Stimulated activated naive B cell treated with anti-CD40 and anti-IgM and Interleukin-4, amounts not matched to agents 10 μg/mL and 1 μg/mL and 100 μg/mL, for 72 hours (primary cell): ENCODE measurements around the gene TFF3.

Experiments used
- ATAC-seq, 2 donors: fragments of 150-1000 bp; cut with Tn5 transposase; replicated peaks; 2 replicates each; pipeline ENCODE4 v1.10.0; 2021; ENCODE audit warnings: moderate library complexity in 1 of 2
- DNase-seq: peaks from one replicate; pipeline ENCODE4 v3.0.0; 2021
- H3K27ac Mint-ChIP-seq: one replicate; pipeline ENCODE4 v1.8.0; 2022; ENCODE audit warnings: mild to moderate bottlenecking, mixed read lengths
- H3K27me3 Mint-ChIP-seq, 2 donors: one replicate each; pipeline ENCODE4 v1.8.0; 2022; ENCODE audit warnings: mixed read lengths in 2 of 2
- H3K36me3 Mint-ChIP-seq, 2 donors: one replicate each; pipeline ENCODE4 v1.8.0; 2022; ENCODE audit warnings: mixed read lengths in 2 of 2, mild to moderate bottlenecking in 1 of 2
- H3K4me1 Mint-ChIP-seq, 2 donors: one replicate each; pipeline ENCODE4 v1.8.0; 2022; ENCODE audit warnings: mixed read lengths in 2 of 2, mild to moderate bottlenecking in 1 of 2
- H3K4me3 Mint-ChIP-seq, 2 donors: one replicate each; pipeline ENCODE4 v1.8.0; 2022; ENCODE audit warnings: mild to moderate bottlenecking in 2 of 2, mixed read lengths in 2 of 2, moderate library complexity in 1 of 2
- H3K9me3 Mint-ChIP-seq, 2 donors: one replicate each; pipeline ENCODE4 v1.8.0; 2022; ENCODE audit warnings: mixed read lengths in 2 of 2, mild to moderate bottlenecking in 1 of 2

Gene TFF3

DNA sequence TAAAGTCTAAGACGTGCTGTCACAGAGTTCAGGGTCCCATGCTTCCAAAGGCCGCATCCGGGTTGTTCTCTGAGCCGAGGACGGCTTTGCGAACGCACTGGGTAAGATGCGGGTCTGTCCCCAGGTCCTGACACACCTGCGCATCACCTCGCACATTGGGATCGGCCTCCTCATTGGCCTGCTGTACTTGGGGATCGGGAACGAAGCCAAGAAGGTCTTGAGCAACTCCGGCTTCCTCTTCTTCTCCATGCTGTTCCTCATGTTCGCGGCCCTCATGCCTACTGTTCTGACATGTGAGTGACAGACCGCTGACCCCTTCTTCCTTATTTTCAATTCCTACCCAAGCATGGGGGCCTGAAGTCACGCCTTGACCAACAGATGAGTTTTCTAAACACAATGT lies 25.3 kb downstream of the TFF3 start:
- H3K4me3 Mint-ChIP-seq: no peak overlapping the region
- no peak for ATAC-seq
- H3K27ac Mint-ChIP-seq: no peak overlapping the region
- no peak for DNase-seq
- no peaks in the 10 kb centered on the region for H3K27me3 Mint-ChIP-seq
- H3K36me3 Mint-ChIP-seq: peaks cover 23 to 38% of the 10 kb centered on the region in 2 donors
- H3K4me1 Mint-ChIP-seq: peaks cover 25 to 34% of the 10 kb centered on the region in 2 donors
- H3K9me3 Mint-ChIP-seq: peaks cover 3 to 9% of the 10 kb centered on the region in 2 donors

DNA sequence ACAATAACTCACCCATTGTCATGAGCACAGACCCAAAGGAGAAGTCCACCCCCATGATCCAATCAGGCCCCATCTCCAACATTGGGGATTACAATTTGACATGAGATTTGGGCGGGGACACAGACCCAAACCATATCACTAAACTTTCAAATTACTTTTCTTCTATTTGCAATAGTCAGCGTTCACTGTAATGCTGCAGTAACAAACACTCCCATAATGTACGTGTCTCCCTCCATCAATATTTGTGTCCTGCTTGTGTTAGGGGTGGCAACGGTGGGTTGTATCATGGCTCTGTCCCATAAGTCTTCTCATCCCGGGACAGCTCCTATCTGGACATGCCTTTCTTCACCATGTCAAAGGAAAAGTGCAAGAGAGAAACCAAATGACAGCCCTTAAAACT lies 26.2 kb downstream of the TFF3 start:
- H3K36me3 Mint-ChIP-seq: peaks cover 22 to 35% of the 10 kb centered on the region in 2 donors
- no peak overlapping the region for H3K4me3 Mint-ChIP-seq
- H3K9me3 Mint-ChIP-seq: peaks cover 3 to 9% of the 10 kb centered on the region in 2 donors
- peaks cover 25 to 40% of the 10 kb centered on the region in 2 donors for H3K4me1 Mint-ChIP-seq
- H3K27ac Mint-ChIP-seq: no peak overlapping the region
- ATAC-seq: no peak
- DNase-seq: no peak
- no peaks in the 10 kb centered on the region for H3K27me3 Mint-ChIP-seq

DNA sequence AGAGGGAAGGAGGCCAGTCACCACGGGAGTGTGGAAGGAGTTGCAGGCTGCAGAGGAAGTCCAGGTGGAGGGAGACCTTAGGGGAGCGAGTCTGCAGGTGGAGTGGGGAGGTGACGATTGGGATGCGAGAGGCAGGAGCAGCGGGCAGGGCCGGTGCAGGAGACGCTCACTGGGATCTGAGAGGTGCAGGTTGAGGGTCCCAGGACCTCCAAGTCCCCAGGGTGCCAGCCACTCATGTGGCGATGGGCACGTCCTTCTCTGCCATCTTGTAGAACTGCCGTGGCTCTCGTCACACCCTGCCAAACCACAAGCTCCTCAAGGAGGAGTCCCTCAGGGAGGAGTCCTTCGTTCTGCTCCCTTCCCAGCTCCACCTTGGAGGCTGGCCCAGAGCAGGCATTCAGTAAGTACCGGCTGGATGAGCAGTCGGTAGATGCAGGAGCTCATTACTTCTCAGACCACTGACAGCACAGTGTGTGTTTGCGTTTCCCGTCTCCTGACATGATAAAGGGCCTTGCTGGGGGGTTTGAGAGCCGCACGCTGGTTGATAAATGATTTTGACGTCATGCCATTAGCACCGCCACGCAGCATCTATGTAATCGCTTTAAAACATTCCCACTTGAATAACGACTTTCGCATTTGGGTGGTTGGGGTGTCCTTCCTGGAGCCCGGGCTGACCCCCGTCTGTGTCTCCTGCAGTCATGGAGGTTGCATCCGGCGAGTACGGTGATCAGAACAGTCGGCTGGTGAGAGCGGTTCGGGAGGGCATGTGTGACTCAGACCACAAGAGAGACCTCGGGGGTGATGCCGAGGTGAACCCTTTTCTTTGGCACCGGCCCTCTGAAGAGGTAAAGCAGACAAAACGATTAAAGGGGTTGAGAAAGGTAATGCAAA lies 27.8 kb downstream of the TFF3 start:
- Mint-ChIP-seq H3K4me3 (no peak overlapping the region), H3K4me1 (peaks cover 25 to 45% of the 10 kb centered on the region in 2 donors), H3K27ac (no peak overlapping the region), H3K27me3 (no peaks in the 10 kb centered on the region), H3K9me3 (peaks cover 3 to 9% of the 10 kb centered on the region in 2 donors), H3K36me3 (peaks cover 30 to 43% of the 10 kb centered on the region in 2 donors)
- DNase-seq: no peak
- no peak for ATAC-seq

DNA sequence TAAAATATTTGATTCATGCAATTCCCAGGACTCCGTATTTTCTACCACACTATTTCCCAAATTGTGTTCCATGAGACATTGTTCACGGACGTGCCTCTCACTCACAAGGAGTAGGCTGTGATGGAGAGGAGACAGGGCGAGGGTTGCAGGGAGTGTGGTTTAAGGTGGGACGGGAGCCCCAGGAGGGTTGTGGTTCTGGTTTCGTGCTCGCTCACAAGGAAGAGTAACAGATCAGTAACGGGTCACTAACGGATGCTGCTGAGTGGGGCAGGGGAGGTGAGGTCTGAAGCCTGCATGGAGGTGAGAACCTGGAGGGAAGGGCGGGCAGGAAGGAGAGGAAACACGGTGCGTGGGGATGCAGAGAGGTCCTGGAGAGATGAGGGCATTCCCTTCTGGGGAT lies 28.8 kb downstream of the TFF3 start:
- ATAC-seq (peak; percentile 93), DNase-seq (peak; percentile 52)
- peaks cover 31 to 46% of the 10 kb centered on the region in 2 donors for H3K36me3 Mint-ChIP-seq
- H3K4me1 Mint-ChIP-seq: peaks cover 25 to 45% of the 10 kb centered on the region in 2 donors
- H3K27ac Mint-ChIP-seq: peak overlapping the region; percentile 34
- H3K4me3 Mint-ChIP-seq: peak overlapping the region; percentile 20 to 26
- H3K9me3 Mint-ChIP-seq: peaks cover 3 to 9% of the 10 kb centered on the region in 2 donors
- H3K27me3 Mint-ChIP-seq: no peaks in the 10 kb centered on the region

DNA sequence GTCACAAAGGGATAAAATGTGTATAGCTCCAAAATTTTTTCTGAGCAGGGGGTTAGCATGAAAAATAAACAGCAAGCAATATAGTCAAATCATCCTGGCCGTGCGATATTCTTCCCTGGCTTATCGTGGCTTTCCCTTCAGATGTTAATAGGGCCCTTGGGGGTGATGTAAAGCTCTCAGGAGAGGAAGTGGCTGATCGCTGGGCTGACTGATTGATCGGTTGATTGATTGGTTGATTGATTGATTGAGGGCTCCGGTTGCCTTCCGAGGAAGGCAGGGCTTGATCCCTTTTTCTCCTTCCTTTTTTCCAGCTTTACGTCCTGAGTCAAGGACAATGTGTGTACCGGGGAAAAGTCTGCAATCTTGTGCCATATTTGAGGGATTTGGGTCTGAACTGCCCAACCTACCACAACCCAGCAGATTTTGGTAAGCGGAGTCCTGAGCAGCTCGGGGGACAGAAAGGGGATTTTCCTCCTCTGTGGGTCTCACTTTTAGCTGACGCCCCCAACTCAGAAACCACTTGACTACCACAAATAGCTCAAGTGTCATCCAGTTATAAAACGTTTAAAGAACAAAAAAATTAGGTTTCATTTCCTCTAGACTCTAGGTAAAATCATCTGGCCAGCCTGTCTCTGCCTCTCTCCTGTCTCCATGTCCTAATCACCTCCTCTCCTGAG lies 29.5 kb downstream of the TFF3 start:
- H3K27ac Mint-ChIP-seq: peak overlapping the region; percentile 52
- no peak for DNase-seq
- H3K27me3 Mint-ChIP-seq: no peaks in the 10 kb centered on the region
- peaks cover 31 to 42% of the 10 kb centered on the region in 2 donors for H3K36me3 Mint-ChIP-seq
- ATAC-seq: peak; percentile 62 to 67
- H3K4me1 Mint-ChIP-seq: peaks cover 25 to 45% of the 10 kb centered on the region in 2 donors
- H3K9me3 Mint-ChIP-seq: peaks cover 3 to 9% of the 10 kb centered on the region in 2 donors
- H3K4me3 Mint-ChIP-seq: peak overlapping the region; percentile 20 to 26

DNA sequence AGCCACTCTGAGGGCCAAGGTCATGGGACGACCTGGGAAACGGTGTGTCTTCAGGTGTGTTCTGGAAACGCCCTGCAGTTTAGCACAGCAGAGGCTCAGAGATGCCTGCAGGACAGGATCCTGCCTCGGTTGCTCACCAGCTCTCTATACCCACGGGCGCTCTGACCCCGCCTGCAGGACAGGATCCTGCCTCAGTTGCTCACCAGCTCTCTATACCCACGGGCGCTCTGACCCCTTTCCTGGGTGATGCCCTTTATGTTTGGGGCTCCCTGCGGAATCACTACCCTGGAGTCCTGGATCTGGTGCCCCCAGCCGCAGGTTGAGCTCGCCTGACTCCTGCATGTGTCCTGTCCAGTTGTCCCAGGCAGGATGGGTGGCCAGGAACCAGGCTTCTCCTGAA lies 32.5 kb downstream of the TFF3 start:
- Mint-ChIP-seq H3K9me3 (no peaks in the 10 kb centered on the region), H3K4me3 (no peak overlapping the region), H3K27ac (no peak overlapping the region), H3K27me3 (no peaks in the 10 kb centered on the region), H3K4me1 (peaks cover 19 to 36% of the 10 kb centered on the region in 2 donors), H3K36me3 (peaks cover 25 to 33% of the 10 kb centered on the region in 2 donors)
- no peak for ATAC-seq
- DNase-seq: no peak

DNA sequence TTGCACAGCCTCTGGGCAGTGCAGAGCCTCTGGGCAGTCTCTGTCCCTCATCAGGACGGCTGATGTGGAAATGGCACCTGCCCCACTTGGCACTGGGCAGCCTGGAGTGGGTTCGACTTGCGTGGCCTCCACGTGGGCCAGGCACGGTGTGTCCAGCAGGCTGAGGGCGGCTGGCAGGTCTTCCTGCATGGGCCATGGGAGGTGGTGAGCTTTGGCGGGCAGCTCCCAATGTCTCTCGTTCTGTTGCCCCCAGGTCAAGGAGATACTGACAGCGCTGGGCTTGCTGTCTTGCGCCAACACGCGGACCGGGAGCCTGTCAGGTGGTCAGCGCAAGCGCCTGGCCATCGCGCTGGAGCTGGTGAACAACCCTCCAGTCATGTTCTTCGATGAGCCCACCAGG lies 33.2 kb downstream of the TFF3 start:
- Mint-ChIP-seq H3K27me3 (no peaks in the 10 kb centered on the region), H3K4me3 (no peak overlapping the region), H3K4me1 (peaks cover 15 to 32% of the 10 kb centered on the region in 2 donors), H3K9me3 (no peaks in the 10 kb centered on the region), H3K27ac (no peak overlapping the region), H3K36me3 (peaks cover 23 to 28% of the 10 kb centered on the region in 2 donors)
- DNase-seq: no peak
- no peak for ATAC-seq

DNA sequence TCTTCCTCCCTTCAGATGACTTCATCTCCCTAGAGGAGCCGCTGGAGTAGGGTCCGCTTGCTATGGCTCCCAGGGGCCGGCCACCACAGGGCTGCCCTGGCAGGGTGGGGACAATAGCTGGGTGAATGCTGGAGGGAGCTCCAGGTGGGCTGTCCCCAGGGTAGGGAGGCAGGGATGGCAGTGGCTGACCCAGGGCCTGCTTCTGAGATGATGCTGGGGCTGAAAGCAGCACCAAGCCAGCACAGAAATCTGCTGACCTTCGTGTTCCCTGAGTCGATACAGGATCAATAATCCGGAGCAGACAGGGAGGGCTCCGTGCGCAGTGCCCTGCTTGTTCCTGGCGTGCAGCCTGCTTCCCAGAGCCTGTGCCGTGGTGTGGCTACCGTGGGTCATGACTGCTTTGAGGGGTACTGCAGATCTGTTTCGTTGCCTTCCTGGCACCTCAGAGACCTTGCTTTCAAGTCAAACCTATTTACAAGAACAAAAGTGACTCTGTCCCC lies 34.0 kb downstream of the TFF3 start:
- DNase-seq (no peak), ATAC-seq (no peak)
- peak overlapping the region in 1 of 2 donors; percentile 7 for H3K4me3 Mint-ChIP-seq
- no peaks in the 10 kb centered on the region for H3K9me3 Mint-ChIP-seq
- H3K36me3 Mint-ChIP-seq: peaks cover 17 to 26% of the 10 kb centered on the region in 2 donors
- H3K27me3 Mint-ChIP-seq: no peaks in the 10 kb centered on the region
- H3K27ac Mint-ChIP-seq: no peak overlapping the region
- peaks cover 7 to 24% of the 10 kb centered on the region in 2 donors for H3K4me1 Mint-ChIP-seq

DNA sequence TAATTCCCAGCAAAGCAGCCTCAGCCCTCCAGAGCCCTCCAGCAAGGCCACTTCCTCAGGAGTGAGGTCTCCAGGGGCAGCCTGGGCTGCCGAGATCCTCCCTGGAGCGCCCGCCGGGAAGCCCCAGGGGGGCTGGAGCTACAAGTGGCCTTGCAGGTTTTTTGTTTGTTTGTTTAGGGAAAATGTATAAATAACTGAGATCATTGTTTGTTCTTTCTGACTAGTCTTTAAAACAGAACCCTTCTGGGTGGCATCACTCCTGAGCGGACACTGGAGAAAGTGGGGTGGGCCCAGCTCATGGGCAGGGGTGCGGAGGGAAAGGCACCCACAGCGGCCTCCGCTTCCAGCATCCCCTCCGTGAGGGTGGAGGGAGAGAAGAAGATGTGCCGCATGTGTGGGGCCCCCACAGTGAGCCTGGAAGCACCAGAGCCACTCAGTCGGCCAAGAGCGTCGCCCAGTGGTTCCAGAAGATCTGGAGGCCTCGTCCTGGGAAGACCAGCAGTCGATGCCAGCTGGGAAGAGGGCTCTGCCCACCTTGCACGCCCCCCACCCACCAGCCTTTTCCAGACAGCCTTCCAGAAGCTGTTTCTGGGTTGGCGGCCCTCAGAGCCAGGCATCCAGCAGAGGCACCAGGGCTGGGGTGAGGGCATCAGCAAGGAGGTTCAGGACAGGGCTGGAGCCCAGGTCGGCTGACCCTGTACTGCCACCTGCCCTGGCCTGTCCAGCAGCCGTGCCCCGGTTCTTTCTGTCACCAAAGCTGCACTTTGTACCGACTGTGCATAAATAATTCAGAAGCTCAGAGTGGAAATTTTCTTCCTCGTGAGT lies 34.6 kb downstream of the TFF3 start:
- peak overlapping the region in 1 of 2 donors; percentile 7 for H3K4me3 Mint-ChIP-seq
- no peaks in the 10 kb centered on the region for H3K9me3 Mint-ChIP-seq
- H3K4me1 Mint-ChIP-seq: peaks cover 0 to 18% of the 10 kb centered on the region in 2 donors
- no peak overlapping the region for H3K27ac Mint-ChIP-seq
- ATAC-seq (no peak), DNase-seq (no peak)
- H3K36me3 Mint-ChIP-seq: peaks cover 17 to 30% of the 10 kb centered on the region in 2 donors
- no peaks in the 10 kb centered on the region for H3K27me3 Mint-ChIP-seq

DNA sequence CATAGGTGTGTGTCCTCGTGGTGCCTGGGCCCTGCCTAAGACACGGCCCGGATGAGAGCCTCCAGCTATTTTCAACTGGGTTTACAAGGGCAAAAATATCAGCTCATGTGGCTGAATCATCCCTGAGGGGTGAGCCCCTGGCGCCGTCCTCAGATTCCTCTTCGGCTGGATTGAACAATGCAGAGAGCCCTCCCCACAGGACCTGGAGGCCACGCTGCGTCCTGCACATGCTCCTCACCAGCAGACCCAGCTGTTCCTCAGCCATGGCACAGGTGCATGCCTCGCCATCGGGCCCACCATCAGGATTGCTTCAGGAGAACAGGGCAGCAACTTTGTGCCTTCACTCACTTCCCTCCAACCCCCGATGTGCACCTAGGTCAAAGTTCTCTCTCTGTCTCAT lies 35.3 kb downstream of the TFF3 start:
- H3K9me3 Mint-ChIP-seq: no peaks in the 10 kb centered on the region
- H3K27me3 Mint-ChIP-seq: no peaks in the 10 kb centered on the region
- ATAC-seq: no peak
- H3K27ac Mint-ChIP-seq: no peak overlapping the region
- peaks cover 20 to 34% of the 10 kb centered on the region in 2 donors for H3K36me3 Mint-ChIP-seq
- H3K4me3 Mint-ChIP-seq: no peak overlapping the region
- peaks cover 0 to 11% of the 10 kb centered on the region in 2 donors for H3K4me1 Mint-ChIP-seq
- DNase-seq: no peak

DNA sequence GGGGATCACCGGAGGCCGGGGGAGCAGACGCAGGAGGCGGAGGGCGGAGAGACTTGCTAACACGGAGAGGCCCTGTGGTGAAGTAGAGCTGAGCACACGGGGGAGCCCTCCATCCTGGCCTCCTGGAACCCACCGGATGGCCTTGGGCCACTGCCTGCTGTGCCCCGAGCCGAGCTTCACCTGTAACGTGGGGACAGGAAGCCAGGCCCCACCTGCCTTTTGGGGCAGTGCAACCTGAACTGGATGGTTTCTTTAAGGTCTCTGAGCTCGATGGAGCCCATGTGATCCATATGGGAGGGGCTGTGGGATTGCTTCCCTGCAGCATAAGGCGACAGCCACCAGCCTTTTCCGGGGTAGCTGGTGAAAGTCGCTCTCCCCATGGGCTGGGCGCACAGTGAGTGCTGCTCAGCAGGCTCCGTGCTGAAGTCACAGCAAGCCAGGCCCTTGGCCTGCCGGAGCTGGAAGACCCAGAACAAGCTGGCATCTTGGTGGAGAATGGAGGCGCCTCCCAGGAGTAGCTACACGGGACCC lies 35.8 kb downstream of the TFF3 start:
- DNase-seq (no peak), ATAC-seq (no peak)
- H3K27ac Mint-ChIP-seq: no peak overlapping the region
- no peak overlapping the region for H3K4me3 Mint-ChIP-seq
- peaks cover 18 to 33% of the 10 kb centered on the region in 2 donors for H3K36me3 Mint-ChIP-seq
- H3K27me3 Mint-ChIP-seq: no peaks in the 10 kb centered on the region
- H3K9me3 Mint-ChIP-seq: no peaks in the 10 kb centered on the region
- H3K4me1 Mint-ChIP-seq: peaks cover 0 to 6% of the 10 kb centered on the region in 2 donors

DNA sequence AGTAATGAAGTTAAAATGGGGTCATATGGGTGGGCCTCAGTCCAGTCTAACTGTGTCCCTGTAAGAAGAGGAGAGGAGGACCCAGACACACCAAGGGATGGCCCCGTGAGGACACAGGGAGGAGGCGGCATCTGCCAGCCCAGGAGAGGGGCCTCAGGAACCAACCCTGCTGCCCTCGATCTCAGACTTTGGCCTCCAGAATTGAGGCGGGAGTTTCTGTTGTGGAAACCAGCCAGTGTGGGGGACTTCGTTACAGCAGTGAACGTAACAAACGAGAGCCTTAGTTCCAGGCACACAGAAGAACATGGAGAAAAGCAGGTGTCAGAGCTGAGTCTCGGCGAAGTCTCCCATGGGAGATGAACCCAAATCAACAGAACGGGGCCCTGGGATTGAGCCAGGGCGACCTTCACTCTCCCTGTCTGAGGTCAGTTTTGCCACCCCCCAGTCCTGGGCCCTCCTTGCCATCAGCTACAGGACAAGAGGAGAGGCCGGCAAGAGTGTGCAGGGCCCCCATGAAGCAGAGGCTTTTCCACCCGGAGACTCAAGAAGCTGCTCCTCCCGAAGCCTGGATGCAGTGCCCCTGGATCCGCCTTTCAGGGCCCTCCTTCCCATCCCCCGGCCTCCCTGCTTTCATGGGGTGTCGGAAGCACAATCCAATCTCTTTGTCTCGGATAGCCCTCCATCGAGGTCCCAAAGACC lies 36.6 kb downstream of the TFF3 start:
- Mint-ChIP-seq H3K4me3 (no peak overlapping the region), H3K4me1 (peaks cover 0 to 5% of the 10 kb centered on the region in 2 donors), H3K9me3 (no peaks in the 10 kb centered on the region), H3K27me3 (no peaks in the 10 kb centered on the region), H3K27ac (no peak overlapping the region), H3K36me3 (peaks cover 23 to 37% of the 10 kb centered on the region in 2 donors)
- DNase-seq (no peak), ATAC-seq (no peak)

DNA sequence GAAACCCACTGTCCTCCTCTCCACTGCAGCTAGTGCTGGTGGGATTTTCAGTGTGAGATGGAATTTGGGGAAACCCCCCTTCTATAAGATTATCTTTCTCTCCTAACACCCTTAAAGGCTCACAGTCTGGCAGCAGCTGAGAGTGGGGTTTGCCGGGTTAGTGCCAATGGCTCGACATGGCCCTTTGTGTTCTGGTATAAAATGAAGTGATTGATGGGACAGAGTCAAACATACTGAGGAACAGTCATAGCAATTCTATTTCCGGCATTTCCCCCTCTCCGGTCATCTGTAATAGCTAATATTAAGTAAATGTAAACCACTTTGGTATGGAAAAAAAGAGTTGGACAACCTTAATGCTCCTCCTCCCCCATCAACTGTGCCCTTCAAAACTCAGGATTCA lies 37.6 kb downstream of the TFF3 start:
- no peak for DNase-seq
- no peak overlapping the region for H3K27ac Mint-ChIP-seq
- no peaks in the 10 kb centered on the region for H3K9me3 Mint-ChIP-seq
- H3K27me3 Mint-ChIP-seq: no peaks in the 10 kb centered on the region
- no peaks in the 10 kb centered on the region for H3K4me1 Mint-ChIP-seq
- H3K36me3 Mint-ChIP-seq: peaks cover 16 to 31% of the 10 kb centered on the region in 2 donors
- H3K4me3 Mint-ChIP-seq: no peak overlapping the region
- ATAC-seq: no peak
